Hematopoietic multipotent progenitor cell treated with erythropoietin and hydrocortisone succinate and interleukin-3 and kit ligand, for 15 days (in vitro differentiated cells): ENCODE measurements around the gene CACNA1D.
A peak's percentile ranks its signal among the peaks of the same experiment; 100 is the strongest.

Source experiments
- DNase-seq: peaks from one replicate; pipeline ENCODE4 v3.0.0-alpha.2; 2015; ENCODE audit warnings: low spot score

The CACNA1D gene

GRCh38 chr3:53691349-53691748 lies 196.9 kb downstream of the CACNA1D start:
- no peak for DNase-seq

- no peak for DNase-seq
Observed at GRCh38 chr3:53691885-53692284, 197.5 kb downstream of the CACNA1D start.

DNA sequence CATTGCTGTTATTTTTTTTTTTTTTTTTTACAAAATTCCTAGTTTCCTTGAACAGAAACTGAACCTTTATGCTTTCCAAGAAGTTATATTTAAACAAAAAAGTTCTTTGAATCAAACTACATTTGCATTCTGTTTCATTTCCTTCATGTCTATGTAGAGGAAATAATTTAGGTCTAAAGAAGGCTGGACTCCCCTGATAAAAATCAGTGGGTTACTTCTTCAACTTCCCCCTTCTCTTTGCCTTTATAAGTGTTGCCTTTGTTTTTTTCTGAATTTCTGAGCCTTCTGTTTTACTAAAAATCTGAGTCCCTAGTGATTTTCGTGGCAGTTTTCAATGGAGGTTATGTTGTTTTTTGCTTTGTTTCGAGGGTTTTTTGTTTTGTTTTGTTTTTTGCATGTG lies 199.0 kb downstream of the CACNA1D start:
- no peak for DNase-seq

- no peak for DNase-seq
Observed at GRCh38 chr3:53694046-53694445, 199.6 kb downstream of the CACNA1D start.

- no peak for DNase-seq
Observed at GRCh38 chr3:53694666-53695323, 200.4 kb downstream of the CACNA1D start.

GRCh38 chr3:53695324-53695690 lies 200.9 kb downstream of the CACNA1D start:
- no peak for DNase-seq

GRCh38 chr3:53696401-53697172 lies 202.2 kb downstream of the CACNA1D start:
- no peak for DNase-seq

DNA sequence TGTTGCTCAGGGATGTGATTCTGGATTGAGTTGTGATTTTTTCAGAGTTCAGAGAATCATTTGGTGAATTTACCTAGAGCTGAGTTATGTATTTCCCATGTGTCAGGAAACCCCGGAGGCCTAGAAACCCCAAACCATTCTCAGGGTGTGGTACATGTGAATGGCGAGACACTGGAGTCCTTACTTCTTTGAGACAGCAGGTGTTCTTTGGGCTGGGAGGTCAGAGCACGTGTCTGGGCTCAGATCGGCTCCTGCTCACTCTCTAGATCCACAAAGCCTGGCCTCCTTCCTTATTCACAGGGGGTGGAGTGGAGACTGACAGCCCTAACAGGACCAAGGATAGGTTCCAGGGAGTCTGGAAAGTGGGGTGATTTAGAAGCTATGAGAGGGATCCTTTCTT lies 206.0 kb downstream of the CACNA1D start:
- no peak for DNase-seq

GRCh38 chr3:53702776-53703530 lies 208.5 kb downstream of the CACNA1D start:
- no peak for DNase-seq

DNA sequence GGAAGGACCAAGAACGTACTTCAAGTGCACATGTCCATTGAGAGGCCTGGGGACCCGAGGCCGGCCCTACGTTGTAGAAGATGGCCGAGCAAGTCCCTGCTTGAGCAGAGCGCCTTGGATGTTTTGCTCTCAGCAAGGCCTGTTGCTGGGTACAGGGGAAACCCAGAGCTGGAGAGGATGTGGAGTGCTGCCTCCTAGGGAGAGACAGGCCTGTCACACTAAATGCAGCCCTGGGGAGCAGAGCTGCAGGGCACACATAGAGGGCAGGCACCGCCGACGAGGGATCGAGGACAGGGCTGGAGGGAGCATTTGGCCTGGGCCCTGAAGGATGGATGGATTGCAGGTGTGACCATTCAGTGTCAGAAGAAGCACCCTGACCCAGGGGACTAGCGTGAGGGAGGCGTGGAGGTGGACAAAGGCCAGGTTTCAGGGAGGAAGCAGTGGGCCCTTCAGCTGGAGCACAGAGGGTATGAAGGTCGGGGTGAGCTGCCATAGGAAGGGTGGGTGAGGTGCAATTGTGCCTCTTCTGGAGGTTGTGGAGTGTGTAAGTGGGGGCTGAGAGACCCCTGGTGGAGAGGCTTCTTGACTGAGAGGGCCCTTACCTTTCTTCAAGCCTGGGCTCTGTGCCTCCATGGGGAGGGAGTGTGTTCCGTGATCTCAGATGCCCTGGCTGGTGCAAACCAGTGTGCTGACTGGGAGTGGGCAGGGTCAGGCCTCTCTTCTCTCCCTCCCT lies 209.4 kb downstream of the CACNA1D start:
- no peak for DNase-seq

DNA sequence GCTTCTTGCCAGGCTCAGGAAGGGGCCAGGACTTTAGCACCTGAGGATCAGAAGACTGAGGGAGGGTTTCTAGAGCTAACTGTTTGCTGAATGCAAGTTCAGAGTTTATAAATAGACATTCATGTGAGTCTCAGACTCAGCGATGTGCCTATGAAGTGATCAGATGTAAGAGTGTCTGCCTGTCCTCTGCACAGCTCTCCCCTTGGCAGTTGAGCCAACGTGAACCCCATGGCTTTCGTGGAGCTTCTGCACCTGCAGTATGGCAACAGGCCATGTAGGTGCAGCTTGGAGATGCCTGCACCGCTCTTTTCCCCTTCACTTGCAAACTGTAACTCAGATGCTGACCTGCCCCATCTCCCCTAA lies 209.9 kb downstream of the CACNA1D start:
- no peak for DNase-seq

GRCh38 chr3:53705024-53705745 lies 210.8 kb downstream of the CACNA1D start:
- DNase-seq: no peak

DNA sequence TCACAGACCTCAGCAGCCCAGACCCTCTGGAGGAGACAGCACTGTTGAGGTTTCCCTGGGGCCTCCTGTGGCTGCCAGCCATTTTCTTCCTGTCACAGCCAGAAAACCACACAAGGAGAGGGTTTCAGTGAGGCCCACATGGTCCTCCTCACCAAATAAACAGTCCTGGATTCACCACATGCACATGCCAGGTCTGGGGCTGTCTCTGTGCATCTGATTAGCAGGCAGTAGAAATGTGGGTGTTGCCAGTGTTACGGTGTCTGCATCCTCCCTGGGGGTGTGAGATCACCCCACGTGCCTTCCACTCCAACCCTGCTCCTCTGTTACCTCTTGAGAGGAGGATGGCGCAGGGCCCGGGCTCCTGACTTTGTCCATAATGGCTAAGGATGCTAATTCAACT lies 211.4 kb downstream of the CACNA1D start:
- DNase-seq: no peak

- no peak for DNase-seq
Observed at GRCh38 chr3:53707222-53707621, 212.8 kb downstream of the CACNA1D start.

DNA sequence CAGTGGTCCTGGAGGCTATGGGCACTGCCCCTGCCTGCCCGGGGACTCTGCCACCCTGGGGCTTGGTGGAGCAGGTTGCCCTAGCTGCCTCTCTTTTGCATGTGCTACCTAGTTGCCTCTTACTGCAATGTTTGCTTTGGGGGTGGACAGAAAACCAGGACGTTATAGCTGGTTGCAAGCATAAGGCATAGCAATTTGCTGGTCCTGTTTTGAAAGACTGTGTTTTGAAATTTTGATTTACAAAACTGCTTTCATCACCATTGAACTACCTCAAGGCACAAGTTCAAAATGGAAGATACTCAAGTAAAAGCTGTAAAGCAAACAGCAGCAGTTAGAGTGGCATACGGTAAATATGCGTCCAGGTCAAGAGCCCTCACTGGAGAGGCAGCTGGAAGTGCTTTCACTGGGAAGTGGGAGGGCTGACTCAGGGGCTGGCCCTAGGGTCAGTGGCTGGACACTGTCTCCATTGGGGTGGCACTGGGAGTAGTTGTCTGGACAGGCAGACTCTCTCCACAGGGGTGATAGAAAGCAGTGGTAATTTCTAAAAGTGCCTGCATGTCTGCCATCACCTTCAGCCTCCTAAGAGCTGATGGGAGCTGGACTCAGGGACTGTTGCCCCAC lies 213.7 kb downstream of the CACNA1D start:
- DNase-seq: no peak

GRCh38 chr3:53709256-53709655 lies 214.8 kb downstream of the CACNA1D start:
- DNase-seq: no peak

DNA sequence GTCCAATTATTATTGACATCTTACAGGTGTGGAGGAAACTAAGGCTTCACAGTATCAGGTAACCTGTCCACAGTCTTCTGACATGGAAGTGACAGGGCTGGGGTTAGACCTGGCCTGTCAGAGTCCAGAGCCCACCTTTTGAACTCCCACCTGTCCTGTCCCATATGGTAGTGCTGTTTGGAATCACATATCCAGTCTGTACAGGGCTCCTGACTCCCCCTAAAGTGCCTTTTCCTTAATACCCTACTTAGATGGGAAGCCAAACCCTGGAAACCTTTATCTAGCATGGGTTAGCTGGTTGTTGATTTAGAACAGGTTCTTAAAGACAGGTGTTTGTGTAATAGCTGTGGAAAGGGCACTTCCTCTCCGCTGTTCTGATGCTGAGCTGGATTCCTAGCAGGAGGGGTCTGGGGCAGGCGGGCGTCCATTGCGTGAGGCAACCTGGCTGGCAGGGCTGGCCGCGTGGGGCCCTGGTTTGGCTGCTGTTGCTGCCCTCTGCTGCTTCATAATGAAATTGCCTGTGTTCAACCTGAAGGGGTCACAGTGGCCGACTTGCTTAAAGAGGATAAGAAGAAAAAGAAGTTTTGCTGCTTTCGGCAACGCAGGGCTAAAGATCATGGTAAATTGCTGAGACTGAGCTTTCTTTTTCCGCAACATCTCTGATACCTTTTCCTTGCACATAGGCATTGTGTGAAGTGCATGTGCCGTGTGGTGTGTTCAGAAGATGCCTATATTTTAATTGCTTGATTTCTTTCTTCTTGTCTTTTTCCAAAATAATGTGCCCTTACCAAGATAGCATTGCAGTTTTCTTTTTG lies 215.7 kb downstream of the CACNA1D start:
- peak; percentile 19 for DNase-seq

DNA sequence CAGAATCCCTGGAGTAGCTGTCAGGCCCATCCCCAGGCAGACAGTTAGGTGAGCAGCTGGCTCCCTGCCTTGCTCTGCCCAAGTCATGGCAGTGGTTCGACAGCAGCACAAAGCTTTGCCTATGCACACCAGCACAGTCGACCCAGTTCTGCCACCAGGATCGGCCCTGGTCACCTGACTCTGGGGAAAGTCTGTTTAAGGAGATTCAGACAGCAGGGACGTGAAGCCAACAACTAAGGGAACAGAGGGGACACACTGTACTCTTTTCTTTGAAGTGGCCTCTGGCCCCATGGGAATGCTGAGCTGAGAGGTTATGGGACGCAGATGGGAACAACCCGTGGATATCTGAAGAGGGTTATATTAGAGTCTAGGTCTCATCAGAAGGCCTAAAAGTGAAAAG lies 217.0 kb downstream of the CACNA1D start:
- DNase-seq: no peak

GRCh38 chr3:53712817-53713388 lies 218.5 kb downstream of the CACNA1D start:
- no peak for DNase-seq

GRCh38 chr3:53713626-53714025 lies 219.2 kb downstream of the CACNA1D start:
- DNase-seq: no peak
